Measurements from ENCODE around the gene CNIH2. TPM values are rescaled to one million over a fixed set of nuclear protein-coding genes. Genes with fewer than 3 reads are reported as not detected.

Gene CNIH2
- total and polyA plus RNA-seq, 9 of the 15 experiments (the other 6 are each of a cell fraction or from before 2014, with no cell fraction given), result 0.26 to 0.89 (median 0.40) TPM; not detected in 4

DNA sequence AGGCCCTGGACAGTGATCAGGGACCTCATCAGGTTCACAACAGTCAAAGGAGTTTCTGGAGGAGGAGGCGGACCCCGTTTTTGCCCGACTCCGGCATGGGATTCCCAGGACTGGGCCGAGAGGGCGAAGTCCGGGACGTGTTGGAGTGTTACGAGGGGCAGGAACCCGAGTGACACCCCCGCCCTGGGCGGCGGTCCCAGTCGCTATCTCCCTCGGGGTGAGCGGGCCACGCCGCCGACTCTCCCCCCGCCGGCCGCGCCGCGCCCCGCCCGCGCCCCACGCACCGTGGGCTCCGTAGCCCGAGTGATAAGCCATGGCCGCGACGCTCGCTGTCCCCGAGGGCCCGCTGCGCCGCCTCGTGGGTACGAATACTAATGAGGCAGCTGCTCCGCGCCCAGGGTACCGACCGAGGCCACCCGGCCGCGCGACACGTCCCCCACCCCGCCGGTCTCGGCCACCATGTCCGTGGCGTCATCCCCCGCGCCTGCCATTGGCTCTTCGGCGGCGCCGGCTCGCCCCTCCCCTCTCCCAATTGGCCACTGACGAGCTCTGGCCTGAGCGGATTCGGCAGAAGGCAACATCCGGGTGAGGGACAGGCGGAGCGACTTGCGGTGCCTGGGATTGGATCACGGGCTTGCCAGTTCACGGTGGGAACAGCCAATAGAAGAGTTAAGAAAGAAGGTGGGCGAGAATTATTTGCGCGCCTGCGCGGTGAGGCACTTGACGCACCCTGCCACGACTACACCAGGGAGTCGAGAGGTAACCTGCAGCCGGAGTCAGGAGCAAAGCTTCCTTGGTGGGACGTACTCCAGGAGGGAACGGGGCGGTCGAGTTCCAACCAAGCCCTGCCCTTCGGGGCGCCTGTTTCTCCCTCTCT lies 10.9 kb downstream of the CNIH2 start, which contains the start of gene YIF1A (continued):
- TF ChIP-seq ZBTB40 (IDR thresholded peaks at IDR 0.05) (peak; percentile 86), ZBTB40 (CRISPR knock-in tag; IDR thresholded peaks at IDR 0.05) (no peak), LARP7 (IDR thresholded peaks at IDR 0.05) (no peak), ZNF699 (CRISPR knock-in tag; IDR thresholded peaks at IDR 0.05; ENCODE audit: insufficient replicate concordance) (no peak), HEY1 (CRISPR knock-in tag; IDR thresholded peaks at IDR 0.05; ENCODE audit: borderline replicate concordance) (no peak), ZNF511 (CRISPR knock-in tag; IDR thresholded peaks at IDR 0.05) (0 out of 2 replicates have a peak, but pooled peaks have one; percentile 69), ESRRA (IDR thresholded peaks at IDR 0.05; ENCODE audit: borderline replicate concordance, low read depth) (no peak; the same call in 1 of the 2 replicates), POU5F1 (IDR thresholded peaks at IDR 0.05; ENCODE audit: borderline replicate concordance, low read depth, low read length, partially characterized antibody) (no peak), ZNF212 (CRISPR knock-in tag; IDR thresholded peaks at IDR 0.05) (no peak), BCOR (IDR thresholded peaks at IDR 0.05) (no peak), HNRNPH1 (optimal IDR thresholded peaks at IDR 0.05; ENCODE audit: low read depth, low read length) (no peak), ETV5 (CRISPR knock-in tag; IDR thresholded peaks at IDR 0.05; ENCODE audit: low read depth) (no peak), ATF1 (CRISPR knock-in tag; IDR thresholded peaks at IDR 0.05) (no peak), ATF1 (tag; IDR thresholded peaks at IDR 0.05) (peak; percentile 96), SRSF3 (IDR thresholded peaks at IDR 0.05; ENCODE audit: insufficient read depth, low read length) (no peak), MECOM (CRISPR knock-in tag; IDR thresholded peaks at IDR 0.05) (no peak)
- TF ChIP-seq, protein P1, sequence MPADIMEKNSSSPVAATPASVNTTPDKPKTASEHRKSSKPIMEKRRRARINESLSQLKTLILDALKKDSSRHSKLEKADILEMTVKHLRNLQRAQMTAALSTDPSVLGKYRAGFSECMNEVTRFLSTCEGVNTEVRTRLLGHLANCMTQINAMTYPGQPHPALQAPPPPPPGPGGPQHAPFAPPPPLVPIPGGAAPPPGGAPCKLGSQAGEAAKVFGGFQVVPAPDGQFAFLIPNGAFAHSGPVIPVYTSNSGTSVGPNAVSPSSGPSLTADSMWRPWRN (IDR thresholded peaks at IDR 0.05; ENCODE audit: low read depth), result no peak
- TF ChIP-seq, protein P2, sequence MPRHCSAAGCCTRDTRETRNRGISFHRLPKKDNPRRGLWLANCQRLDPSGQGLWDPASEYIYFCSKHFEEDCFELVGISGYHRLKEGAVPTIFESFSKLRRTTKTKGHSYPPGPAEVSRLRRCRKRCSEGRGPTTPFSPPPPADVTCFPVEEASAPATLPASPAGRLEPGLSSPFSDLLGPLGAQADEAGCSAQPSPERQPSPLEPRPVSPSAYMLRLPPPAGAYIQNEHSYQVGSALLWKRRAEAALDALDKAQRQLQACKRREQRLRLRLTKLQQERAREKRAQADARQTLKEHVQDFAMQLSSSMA (CRISPR knock-in tag; IDR thresholded peaks at IDR 0.05), result no peak

Data from K562 (cell line).